Measurements from ENCODE around the gene INSYN2A.

INSYN2A gene

GRCh38 chr10:127196282-127197153 is at the start of gene INSYN2A:
Gene INSYN2A (minus strand): TSS chr10:127196591. CDS start chr10:127176395, 20,196 bp downstream.
- no peak for DNase-seq

DNA sequence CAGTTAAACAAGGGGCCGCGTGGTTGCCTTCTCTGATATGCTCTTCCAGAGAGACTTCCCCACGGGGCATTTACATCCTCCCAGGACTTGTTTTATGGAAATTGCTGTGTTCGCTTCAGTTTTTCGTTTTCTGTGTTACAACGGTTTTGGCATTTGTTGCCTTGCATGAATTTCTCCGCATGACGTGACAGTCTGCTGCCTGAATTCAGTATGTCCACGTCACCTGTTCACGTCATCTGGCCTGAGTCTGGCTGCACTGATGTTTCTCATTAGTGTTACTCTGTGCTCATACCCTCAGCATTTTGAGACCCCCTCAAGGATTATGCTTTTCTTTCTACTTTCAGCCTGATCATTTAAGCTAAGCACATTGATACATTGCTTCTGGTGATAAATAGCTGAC is 49.1 kb upstream of the INSYN2A start:
- no peak for DNase-seq

DNA sequence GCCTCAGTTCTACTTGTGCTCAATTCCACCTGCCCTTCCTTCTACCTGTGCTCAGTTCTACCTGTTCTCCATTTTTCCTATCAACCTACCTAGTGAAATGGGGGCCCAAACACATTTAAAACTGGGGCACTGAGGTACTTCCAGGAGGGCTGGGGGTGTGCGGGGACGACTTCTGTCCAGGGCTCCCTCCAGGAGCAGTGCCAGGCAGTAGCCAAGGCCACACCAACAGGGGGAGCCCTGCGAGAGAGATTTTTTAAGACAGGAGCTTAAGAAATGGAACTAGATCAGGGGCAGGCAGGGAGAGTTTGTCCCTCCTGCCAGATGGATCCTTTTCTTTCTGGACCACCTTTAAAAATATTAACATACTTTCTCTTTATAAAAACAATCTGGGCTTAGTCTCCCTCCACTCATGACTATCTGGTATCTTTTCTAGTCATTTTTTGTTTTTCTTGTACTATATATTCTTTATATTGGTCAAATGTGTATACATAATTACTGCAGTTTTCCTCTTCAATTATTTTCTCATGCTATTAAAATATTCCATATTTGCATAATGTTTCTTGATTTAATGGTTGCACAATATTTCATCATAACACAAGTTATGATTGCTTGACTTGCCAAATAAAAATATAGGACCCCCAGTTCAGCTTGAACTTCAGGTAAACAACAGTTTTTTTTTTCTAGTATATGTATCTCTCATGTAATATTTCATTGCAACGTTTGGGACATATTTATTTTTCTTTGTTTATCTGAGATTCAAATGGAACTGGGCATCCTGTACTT is 47.3 kb upstream of the INSYN2A start:
- no peak for DNase-seq

DNA sequence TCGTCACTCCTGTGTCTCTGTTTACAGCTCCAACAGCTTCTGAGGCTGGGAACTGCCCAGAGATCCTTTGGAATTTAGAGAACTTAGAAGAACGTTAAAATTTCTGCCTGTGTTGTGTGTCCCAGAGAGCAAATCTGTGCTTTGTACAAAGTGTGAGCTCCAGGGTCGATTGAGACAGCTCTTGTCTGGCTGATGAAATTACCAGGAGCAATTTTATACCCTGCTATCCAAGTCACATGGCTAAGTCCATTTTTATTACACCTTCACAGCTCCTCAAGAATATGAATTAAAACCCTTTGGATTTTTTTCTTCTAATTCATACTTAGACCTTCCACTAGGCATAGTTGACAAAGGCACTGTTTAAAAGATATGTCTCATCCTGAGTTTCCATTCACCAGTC is 46.5 kb upstream of the INSYN2A start:
- DNase-seq = no peak

- DNase-seq = no peak
These were observed 39.9 kb upstream of the INSYN2A start for GRCh38 chr10:127236266-127236665.

- no peak for DNase-seq
These were observed 38.0 kb upstream of the INSYN2A start for GRCh38 chr10:127234306-127234800.

GRCh38 chr10:127228195-127228787 is 31.9 kb upstream of the INSYN2A start:
- DNase-seq = no peak

- DNase-seq = no peak
These were observed 31.3 kb upstream of the INSYN2A start for GRCh38 chr10:127227663-127228062.

- DNase-seq = no peak
These were observed 30.6 kb upstream of the INSYN2A start for GRCh38 chr10:127227027-127227426.

GRCh38 chr10:127221281-127221680 is 24.9 kb upstream of the INSYN2A start:
- DNase-seq = no peak

GRCh38 chr10:127218658-127219057 is 22.3 kb upstream of the INSYN2A start:
- DNase-seq = no peak

- no peak for DNase-seq
These were observed 20.4 kb upstream of the INSYN2A start for GRCh38 chr10:127216786-127217185.

GRCh38 chr10:127216274-127216673 is 19.9 kb upstream of the INSYN2A start:
- DNase-seq = no peak

DNA sequence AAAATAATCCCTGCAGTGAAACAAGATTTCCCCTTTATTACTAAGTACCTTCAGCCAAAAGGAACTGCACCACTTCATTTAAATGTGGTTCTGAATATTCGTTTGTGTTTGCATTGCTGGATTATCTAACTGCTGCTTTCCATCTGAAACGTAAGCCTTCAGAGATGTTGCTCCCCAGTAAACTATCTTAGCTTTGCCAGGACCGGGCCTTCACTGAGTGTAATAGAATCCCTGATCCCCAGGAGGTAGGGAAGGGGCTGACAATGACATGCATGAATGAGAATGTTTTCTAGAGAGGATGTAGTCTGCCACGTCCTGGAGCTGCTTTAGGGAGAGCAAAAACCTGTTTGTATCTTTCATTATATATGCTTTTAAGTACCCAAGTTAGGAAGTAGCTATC is 19.5 kb upstream of the INSYN2A start:
- no peak for DNase-seq

DNA sequence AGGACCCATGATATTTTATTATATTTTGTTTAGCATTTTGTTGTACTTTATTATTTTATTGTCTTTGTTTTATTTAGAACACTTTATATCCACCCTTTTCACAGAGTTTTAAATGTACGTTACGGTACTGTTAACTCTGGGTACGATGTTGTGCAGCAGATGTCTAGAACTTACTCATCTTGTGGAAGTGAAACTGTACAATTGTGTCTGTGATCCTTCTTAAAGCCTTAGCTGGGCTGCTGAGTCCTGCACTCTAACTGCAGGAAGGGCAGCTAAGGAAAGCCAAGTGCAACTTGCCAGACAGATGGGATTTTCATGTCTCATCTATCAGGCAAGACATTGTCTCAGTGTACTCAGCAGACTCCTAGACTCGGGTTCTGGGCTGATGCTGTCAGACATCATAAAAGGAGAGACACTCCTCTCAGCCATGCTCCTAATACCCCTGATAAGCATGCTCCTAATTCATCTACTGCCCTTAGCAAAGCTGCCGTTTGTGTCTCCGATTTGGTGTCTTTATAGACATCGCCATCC is 14.6 kb upstream of the INSYN2A start:
- no peak for DNase-seq

GRCh38 chr10:127207081-127207480 is 10.7 kb upstream of the INSYN2A start:
- DNase-seq = no peak

DNA sequence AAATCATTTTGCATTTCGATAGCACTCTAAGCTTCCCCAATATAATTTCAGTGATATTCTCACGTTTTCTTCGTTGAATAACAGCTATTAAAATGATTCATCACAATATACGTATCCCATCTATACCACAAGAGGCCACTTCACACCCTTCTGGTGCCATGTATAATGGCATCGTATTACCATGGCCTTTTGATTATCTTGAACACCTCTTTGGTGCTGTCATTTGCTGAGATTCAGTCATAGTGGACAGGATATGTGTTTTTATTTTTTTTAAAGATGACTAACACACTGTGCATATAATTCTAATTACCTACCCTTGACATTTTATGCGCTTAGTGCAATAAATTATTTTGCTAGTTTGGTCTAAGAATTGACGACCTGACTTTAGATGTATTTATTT is 6.7 kb upstream of the INSYN2A start:
- no peak for DNase-seq

- DNase-seq = no peak
These were observed 4.3 kb upstream of the INSYN2A start for GRCh38 chr10:127200646-127201045.

- no peak for DNase-seq
These were observed 2.3 kb upstream of the INSYN2A start for GRCh38 chr10:127198721-127199120.

- no peak for DNase-seq
These were observed 1.9 kb upstream of the INSYN2A start for GRCh38 chr10:127198307-127198706.

- no peak for DNase-seq
These were observed 702 bp upstream of the INSYN2A start for GRCh38 chr10:127197154-127197432.

DNA sequence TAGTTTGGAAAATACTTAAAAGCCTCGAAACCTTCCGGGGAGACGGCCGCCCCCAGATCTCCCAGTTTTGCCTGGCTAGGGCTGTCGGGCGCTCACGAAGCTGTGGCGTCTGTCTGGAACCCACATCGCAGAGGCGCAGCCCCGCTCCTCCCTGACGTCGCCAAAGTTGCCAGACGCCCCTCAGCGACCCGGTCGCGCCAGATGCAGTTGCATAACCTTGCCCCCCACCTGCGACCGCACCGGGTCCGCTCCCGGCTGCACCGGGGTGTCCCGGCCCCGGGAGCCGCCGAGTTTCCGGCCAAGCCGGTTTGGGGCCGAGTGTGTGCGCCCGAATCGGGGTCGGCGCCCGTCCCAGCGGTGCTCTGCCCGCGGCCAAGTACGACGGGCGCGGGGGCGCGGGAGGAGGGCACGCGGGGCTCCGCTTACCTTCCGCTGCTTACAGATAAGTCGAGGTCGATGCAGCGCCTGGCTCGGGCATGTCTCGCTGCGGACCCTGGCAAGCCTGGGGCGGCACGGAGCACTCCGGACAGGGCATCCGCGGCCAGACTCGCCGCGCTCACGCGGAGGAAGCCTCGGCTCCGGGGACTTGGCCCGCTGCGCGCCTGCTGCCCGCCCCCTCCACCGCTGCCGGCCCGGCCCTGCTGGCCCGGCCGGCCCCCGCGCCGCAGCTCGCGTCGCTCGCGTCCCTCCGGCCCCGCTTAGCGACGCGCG is 665 bp downstream of the INSYN2A start:
- no peak for DNase-seq

GRCh38 chr10:127195041-127195506 is 1.3 kb downstream of the INSYN2A start:
- DNase-seq = no peak
